Fibroblast of skin of right biceps (primary cell): ENCODE results near the gene CACNA1A.
A peak's percentile ranks its signal among the peaks of the same experiment; 100 is the strongest.
"Not testable (repeated sequence)": the region's sequence is repeated elsewhere in the genome, so short reads cannot be mapped to it uniquely, and the experiment has no call there.

ENCODE experiments used
- DNase-seq: peaks from one replicate; pipeline ENCODE4 v3.0.0-alpha.2; 2013

Gene CACNA1A

GRCh38 chr19:13506471-13506820, at the start of gene CACNA1A:
CACNA1A (minus strand) TSS chr19:13506479; CDS start chr19:13506224, 255 bp downstream.
- peak; percentile 40 for DNase-seq

- DNase-seq = no peak
These were observed 48.4 kb upstream of the CACNA1A start for GRCh38 chr19:13554506-13555240.

GRCh38 chr19:13553880-13554400, 47.7 kb upstream of the CACNA1A start:
- DNase-seq = no peak

- DNase-seq = no peak
These were observed 41.9 kb upstream of the CACNA1A start for GRCh38 chr19:13548131-13548530.

GRCh38 chr19:13547102-13547501, 40.8 kb upstream of the CACNA1A start:
- no peak for DNase-seq

GRCh38 chr19:13544423-13544822, 38.1 kb upstream of the CACNA1A start:
- no peak for DNase-seq

GRCh38 chr19:13541554-13541953, 35.3 kb upstream of the CACNA1A start:
- no peak for DNase-seq

- DNase-seq = no peak
These were observed 33.1 kb upstream of the CACNA1A start for GRCh38 chr19:13539332-13539731.

GRCh38 chr19:13538601-13539253, 32.4 kb upstream of the CACNA1A start:
- no peak for DNase-seq

- DNase-seq = no peak
These were observed 31.2 kb upstream of the CACNA1A start for GRCh38 chr19:13537454-13537853.

GRCh38 chr19:13530720-13531119, 24.4 kb upstream of the CACNA1A start:
- no peak for DNase-seq

GRCh38 chr19:13529721-13530120, 23.4 kb upstream of the CACNA1A start:
- not testable (repeated sequence) for DNase-seq

GRCh38 chr19:13526552-13526951, 20.3 kb upstream of the CACNA1A start:
- peak; percentile 26 for DNase-seq

GRCh38 chr19:13521066-13521465, 14.8 kb upstream of the CACNA1A start:
- DNase-seq = peak; percentile 21

GRCh38 chr19:13511947-13512346, 5.7 kb upstream of the CACNA1A start:
- no peak for DNase-seq

- DNase-seq = peak; percentile 55
These were observed 853 bp upstream of the CACNA1A start for GRCh38 chr19:13507053-13507611.

- DNase-seq = peak; percentile 31
These were observed 363 bp downstream of the CACNA1A start for GRCh38 chr19:13505761-13506470.

- DNase-seq = no peak
These were observed 1.0 kb downstream of the CACNA1A start for GRCh38 chr19:13505164-13505695.

GRCh38 chr19:13503570-13504235, 2.6 kb downstream of the CACNA1A start:
- no peak for DNase-seq

GRCh38 chr19:13502231-13502630, 4.0 kb downstream of the CACNA1A start:
- DNase-seq = no peak

GRCh38 chr19:13499692-13500091, 6.6 kb downstream of the CACNA1A start:
- DNase-seq = no peak

- no peak for DNase-seq
These were observed 12.6 kb downstream of the CACNA1A start for GRCh38 chr19:13493516-13494310.
